ENCODE data around the gene PPIL6.
A peak's percentile ranks its signal among the peaks of the same experiment; 100 is the strongest.
"Not testable (repeated sequence)": the region's sequence is repeated elsewhere in the genome, so short reads cannot be mapped to it uniquely, and the experiment has no call there.

PPIL6 gene

DNA sequence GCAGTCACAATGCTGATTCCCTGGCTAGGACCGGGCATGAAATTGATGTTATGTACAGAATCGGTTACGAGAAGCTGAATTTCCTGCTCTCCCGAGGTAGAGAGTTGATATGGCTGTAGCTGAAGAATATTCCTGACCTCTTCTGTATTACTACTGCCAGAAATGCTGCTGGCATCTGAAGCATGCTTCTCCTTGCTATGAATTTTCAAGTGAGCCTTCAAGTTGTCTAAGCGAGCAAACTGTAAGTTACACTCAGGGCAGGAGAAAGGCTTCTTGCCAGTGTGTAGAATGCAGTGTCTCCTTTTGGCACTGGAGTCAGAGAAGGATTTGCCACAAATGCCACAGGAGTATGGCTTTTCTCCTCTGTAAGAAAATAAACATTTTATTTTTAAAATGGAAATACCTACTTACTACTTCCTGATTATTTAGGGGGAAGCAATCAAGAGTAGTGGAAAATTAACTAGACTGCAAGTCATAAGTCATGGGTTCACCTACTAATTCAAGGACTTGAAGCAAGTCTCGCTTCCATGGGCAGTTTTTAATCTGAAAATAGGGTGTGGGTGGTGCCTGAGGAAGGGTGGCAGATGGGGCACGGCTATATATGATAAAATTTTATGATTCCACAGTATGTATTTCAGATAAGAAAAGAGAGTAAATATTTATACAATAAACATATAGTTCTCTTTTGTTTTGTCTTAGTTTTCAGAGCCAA, 25.9 kb upstream of the PPIL6 start:
- no peak for DNase-seq (ENCODE audit: low read depth in 2 of 2, low spot score in 1 of 2)

DNA sequence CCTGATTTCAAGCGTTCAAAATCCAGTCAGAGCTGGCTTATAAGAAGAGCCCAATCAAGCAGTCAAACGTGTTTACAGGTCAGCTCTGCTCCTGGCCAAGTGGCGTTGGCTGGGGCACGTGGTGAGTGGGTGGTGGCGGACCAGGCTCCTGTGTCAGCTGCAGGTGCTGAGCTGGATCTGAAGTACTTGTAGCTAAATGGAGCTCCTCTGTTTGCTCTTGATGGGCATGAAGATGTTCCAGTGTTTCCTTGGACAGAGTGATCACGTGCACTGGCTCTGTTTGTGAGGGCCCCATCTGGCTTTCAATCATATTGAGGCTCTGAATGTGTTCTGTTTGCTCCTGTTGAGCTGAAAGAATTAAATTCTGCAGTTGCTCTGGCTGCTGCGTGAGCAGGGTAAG, 25.3 kb upstream of the PPIL6 start:
- no peak for DNase-seq (ENCODE audit: low read depth in 2 of 2, low spot score in 1 of 2)

DNA sequence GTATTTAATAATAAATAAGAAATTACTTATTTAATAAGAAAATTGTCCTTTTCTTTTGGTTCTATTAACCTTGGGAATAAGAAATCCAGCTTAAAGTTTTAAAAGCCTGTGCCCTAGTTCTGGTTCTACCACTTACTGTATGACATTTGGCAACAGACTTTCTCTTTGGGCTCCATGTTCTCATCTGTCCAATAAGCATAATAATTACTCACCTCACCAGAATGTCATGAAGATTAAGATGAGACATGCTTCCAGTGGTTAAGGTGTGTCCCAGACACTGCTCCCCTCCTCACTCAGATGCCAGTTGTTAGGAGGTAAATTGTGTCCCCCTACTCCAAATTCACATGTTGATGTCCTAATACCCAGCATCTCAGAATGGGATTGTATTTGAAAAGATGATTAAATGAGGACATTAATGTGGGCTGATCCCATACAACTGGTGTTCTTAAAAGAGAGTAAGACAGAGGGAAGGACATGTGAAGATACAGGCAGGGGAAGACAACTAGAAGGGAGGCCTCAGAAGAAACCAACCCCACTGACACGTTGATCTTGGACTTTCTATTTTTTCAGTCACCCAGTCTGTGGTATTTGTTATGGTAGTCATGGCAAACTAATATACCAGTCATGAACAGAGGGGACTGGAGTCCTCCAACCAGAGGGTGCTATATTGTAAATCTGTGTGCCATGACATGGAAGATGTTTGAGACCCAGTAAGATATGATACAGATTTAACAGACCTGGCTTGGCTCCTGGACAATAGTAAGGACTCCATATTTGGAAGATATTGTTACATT, 21.5 kb upstream of the PPIL6 start:
- no peak for DNase-seq (ENCODE audit: low read depth in 2 of 2, low spot score in 1 of 2)

- not testable (repeated sequence) for DNase-seq (ENCODE audit: low read depth in 2 of 2, low spot score in 1 of 2)
Observed at GRCh38 chr6:109461205-109461604, 20.8 kb upstream of the PPIL6 start.

DNA sequence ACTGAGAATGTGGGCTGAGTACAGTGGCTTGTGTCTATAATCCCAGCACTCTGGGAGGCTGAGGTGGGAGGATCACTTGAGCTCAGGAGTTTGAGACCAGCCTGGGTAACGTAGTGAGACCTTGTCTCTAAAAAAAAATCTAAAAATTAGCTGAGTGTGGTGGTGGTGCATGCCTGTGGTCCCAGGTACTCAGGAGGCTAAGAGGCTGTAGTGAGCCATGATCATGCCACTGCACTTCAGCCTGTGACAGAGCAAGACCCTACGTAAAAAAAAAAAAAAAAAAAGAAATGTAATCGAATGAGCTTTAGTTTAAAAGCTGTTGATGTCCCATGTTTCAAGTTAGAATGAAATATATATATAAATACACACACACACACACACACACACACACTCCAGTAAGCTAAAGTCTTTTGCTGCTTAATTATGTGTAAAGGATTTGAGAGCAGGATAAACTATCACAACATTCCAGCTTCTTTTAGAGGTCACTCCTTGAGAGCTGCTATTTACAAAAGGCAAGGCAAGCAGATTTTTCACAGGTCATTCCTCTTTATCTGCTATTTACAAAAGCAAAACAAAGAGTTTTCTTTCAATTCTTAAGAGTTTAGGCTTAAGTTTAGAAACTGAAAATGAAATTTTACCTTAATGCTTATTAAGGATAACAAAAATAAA, 19.9 kb upstream of the PPIL6 start:
- no peak for DNase-seq (ENCODE audit: low read depth in 2 of 2, low spot score in 1 of 2)

DNA sequence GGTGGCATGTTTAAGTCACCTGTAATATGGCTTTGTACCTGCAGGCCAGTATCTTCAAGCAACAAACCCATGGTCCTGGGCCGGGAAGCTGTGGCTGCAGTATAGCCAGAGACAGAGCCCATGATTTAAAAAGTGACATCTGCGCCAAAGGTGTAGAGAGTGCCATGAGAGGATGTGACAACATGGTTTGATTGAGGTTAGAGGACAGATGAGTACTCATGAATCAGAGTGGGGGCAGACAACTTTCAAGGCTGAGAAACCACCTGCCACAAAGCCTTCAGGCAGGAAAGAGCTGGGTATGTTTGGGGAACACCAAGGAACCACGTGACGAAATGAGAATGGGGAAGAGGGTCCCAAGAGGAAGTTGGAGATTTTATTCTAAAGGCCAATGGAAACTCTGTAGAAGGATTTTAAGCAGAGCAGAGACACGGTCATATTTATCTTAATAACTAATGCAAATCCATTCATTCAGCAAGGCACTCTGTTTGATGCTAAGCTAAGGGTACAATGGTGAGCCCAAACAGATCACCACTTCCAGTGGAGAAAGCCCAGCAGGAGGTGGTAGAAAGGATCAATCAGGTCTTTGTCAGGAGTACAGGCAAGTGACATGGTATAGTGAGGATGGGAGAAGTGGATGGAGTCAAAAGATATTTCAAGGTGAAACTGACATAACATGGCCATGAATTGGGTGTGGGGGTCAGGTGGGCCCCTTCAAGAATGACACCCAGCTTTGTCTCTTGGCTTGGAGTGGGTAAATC, 18.5 kb upstream of the PPIL6 start:
- no peak for DNase-seq (ENCODE audit: low read depth in 2 of 2, low spot score in 1 of 2)

DNA sequence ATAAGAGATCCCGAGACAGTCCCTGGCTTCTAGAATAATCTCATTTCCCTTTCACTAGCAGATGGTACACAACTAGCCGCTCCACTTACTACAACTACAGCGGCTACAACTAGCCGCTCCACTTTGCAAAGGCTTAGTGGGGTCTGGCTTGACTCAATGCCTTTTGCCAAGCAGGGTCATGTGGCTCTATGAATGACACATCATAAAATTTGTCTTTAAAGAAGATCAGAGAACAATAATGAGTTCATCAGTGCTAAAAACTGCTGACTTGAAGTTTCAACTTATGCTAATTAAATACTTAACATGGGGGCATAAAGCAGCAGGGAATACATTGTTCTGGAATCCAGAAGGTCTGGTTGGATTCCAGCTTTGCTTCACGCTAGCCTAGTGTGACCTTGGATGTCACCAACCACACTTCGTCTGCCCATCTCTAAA, 17.2 kb upstream of the PPIL6 start:
- no peak for DNase-seq (ENCODE audit: low read depth in 2 of 2, low spot score in 1 of 2)

GRCh38 chr6:109456710-109457561, 16.5 kb upstream of the PPIL6 start:
- DNase-seq (ENCODE audit: low read depth in 2 of 2, low spot score in 1 of 2): no peak

DNA sequence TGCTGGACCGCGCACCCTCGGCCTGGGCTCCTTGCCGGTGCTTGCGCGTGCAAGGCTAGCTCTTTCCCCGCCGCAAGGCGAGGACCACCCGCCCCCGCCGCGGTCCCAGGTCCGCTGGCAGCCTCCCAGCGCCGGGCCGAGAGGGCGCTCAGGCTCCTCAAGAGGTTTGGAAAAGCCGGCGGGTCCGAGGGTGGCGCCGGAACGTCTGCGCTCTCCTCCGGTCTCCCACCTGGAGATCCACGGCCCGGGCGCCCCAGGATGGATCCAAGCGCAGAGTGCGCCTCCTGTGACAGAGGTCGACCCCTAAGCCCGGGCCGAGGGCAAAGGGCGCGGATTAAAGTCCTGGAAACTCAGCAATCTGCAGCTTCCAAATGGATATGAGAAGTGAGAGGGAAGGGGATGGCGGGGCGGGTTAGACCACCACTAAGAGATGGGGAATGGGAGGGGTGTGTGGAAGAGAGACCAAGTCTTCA, 15.7 kb upstream of the PPIL6 start:
- no peak for DNase-seq (ENCODE audit: low read depth in 2 of 2, low spot score in 1 of 2)

- peak in 1 of 2 donors; percentile 47 for DNase-seq (ENCODE audit: low read depth in 2 of 2, low spot score in 1 of 2)
Observed at GRCh38 chr6:109455437-109456110, 15.1 kb upstream of the PPIL6 start, which contains the start of gene MICAL1. MICAL1 (minus strand) TSS chr6:109455772; CDS start chr6:109454196, 1,576 bp downstream.

DNA sequence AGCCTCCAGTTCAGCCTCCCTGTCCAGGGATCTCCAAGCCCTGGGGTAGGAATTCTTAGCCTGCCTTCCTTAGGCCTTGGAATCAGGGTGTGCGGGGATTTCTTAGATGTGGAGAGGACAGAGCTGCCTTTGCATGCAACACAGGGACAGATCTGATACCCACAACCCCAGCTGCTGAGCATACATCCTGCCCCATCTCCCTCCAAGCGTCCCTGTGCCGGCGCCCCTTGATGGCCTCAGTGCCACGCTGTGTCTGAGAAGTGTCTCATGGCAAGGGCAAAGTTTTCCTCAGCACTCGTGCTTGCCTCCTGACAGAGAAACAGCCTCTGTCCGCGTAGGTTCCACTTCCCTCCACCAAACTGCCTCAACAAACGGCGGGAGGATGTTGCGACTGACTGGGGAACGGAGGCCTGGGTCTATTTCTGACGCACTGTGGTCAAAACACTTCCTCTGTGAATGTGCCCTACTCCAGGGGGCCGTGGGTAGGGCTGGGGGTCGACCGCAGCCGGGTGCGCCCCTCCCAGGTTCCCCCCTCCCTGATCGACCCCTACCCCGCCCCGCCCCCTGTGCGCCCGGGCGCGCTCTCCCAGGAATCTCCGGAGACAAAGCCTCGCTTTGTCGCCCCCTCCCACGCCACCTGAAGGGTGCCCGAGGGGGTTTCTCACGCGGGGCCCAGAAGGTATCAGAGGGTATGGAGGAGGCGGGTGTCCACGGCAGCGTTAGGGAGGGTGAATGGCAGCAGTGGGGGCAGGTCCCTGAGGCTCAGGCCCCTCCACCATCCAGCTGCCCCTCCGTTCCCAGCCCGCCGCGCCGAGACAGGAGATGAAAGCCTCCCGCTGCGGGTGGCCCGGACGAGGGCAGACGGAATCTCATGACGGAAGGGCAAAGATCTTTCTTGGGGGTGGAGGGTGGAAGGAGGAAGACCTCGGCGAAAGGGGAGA, 14.3 kb upstream of the PPIL6 start:
- DNase-seq (ENCODE audit: low read depth in 2 of 2, low spot score in 1 of 2): peak; percentile 41 to 47

GRCh38 chr6:109453594-109454495, 13.4 kb upstream of the PPIL6 start:
- DNase-seq (ENCODE audit: low read depth in 2 of 2, low spot score in 1 of 2): no peak

- no peak for DNase-seq (ENCODE audit: low read depth in 2 of 2, low spot score in 1 of 2)
Observed at GRCh38 chr6:109453156-109453555, 12.7 kb upstream of the PPIL6 start.

- DNase-seq (ENCODE audit: low read depth in 2 of 2, low spot score in 1 of 2): no peak
Observed at GRCh38 chr6:109452181-109452580, 11.8 kb upstream of the PPIL6 start.

GRCh38 chr6:109451376-109451775, 10.9 kb upstream of the PPIL6 start:
- DNase-seq (ENCODE audit: low read depth in 2 of 2, low spot score in 1 of 2): no peak

DNA sequence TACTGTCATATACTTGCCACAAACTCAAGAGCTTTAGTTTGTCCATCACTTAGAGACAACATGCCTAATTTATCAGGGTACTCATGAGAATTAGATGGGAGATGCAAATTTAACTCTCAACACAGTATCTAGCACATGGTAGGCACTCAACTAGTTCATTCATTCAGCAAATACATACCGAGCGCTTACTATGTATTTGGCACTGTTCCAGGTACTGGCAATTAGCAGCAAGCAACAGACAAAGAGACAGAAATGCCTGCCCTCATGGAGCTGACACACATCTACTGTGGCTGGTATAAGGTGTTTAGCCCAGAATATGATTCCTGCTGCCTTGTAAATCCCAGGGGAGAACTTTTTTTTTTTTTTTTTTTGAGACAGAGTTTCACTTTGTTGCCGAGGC, 10.4 kb upstream of the PPIL6 start:
- DNase-seq (ENCODE audit: low read depth in 2 of 2, low spot score in 1 of 2): no peak
